Activated T-cell treated with anti-CD3 and anti-CD28 coated beads, Interleukin-2, amount 50 U/mL, for 72 hours (primary cell): ENCODE results near the gene ATXN7. TPM values are rescaled to one million over a fixed set of nuclear protein-coding genes. Genes with fewer than 3 reads are reported as not detected.

Experiments
- ATAC-seq, 2 donors: fragments of 150-1000 bp; cut with Tn5 transposase; replicated peaks in 1 of 2; 2 replicates each; pipeline ENCODE4 v1.10.0; 2021; ENCODE audit warnings: moderate library complexity in 2 of 2, mild to moderate bottlenecking in 1 of 2
- DNase-seq, 2 donors: peaks; one replicate each; pipeline ENCODE4 v3.0.0; 2021 to 2022; ENCODE audit warnings: mixed read lengths in 1 of 2
- H3K27ac Mint-ChIP-seq: one replicate; pipeline ENCODE4 v1.8.0; 2022; ENCODE audit warnings: mild to moderate bottlenecking, moderate library complexity, mixed read lengths
- H3K27me3 Mint-ChIP-seq: one replicate; pipeline ENCODE4 v1.8.0; 2022; ENCODE audit warnings: low read depth, mixed read lengths
- H3K36me3 Mint-ChIP-seq, 2 donors: one replicate each; pipeline ENCODE4 v1.8.0; 2022; ENCODE audit warnings: mixed read lengths in 2 of 2, mild to moderate bottlenecking in 1 of 2; ENCODE audit not compliant: insufficient read depth in 2 of 2
- H3K4me1 Mint-ChIP-seq: one replicate; pipeline ENCODE4 v1.8.0; 2022; ENCODE audit warnings: low read depth, mixed read lengths
- H3K4me3 Mint-ChIP-seq, 2 donors: one replicate each; pipeline ENCODE4 v1.8.0; 2022; ENCODE audit warnings: mild to moderate bottlenecking in 2 of 2, mixed read lengths in 2 of 2, moderate library complexity in 2 of 2
- H3K9me3 Mint-ChIP-seq, 2 donors: one replicate each; pipeline ENCODE4 v1.8.0; 2022; ENCODE audit warnings: mixed read lengths in 2 of 2
- total RNA-seq, 2 donors: library from RNA; stranded (reverse); gene quantifications; one replicate each; pipeline ENCODE4 v1.2.3, GENCODE V29; 2022

ATXN7 gene
- 10 to 100 TPM; 49.9 to 51.3 TPM for total RNA-seq

- H3K4me1 Mint-ChIP-seq, result peaks cover 69% of the 10 kb centered on the region
- no peaks in the 10 kb centered on the region for H3K27me3 Mint-ChIP-seq
- H3K4me3 Mint-ChIP-seq, result peak within 1 kb of the TSS; percentile 92 to 97
- DNase-seq (peak; percentile 73 to 77), ATAC-seq (peak; percentile 83 to 89)
- H3K36me3 Mint-ChIP-seq, result peaks cover 8 to 15% of the 10 kb centered on the region in 2 donors
- H3K9me3 Mint-ChIP-seq, result no peaks in the 10 kb centered on the region
- peak within 1 kb of the TSS; percentile 96 for H3K27ac Mint-ChIP-seq
Measured at GRCh38 chr3:63863150-63864007, at the start of gene ATXN7, which contains the start of gene THOC7. ATXN7 (plus strand) TSS chr3:63863867; CDS start chr3:63912599, 48,732 bp downstream. THOC7 (minus strand) TSS chr3:63863805; CDS start chr3:63863790, 15 bp downstream.

- Mint-ChIP-seq H3K4me1 (peaks cover 5% of the 10 kb centered on the region), H3K27me3 (no peaks in the 10 kb centered on the region), H3K27ac (no peak overlapping the region), H3K9me3 (no peaks in the 10 kb centered on the region), H3K4me3 (no peak overlapping the region), H3K36me3 (peaks cover 0 to 2% of the 10 kb centered on the region in 2 donors)
- no peak for ATAC-seq
- DNase-seq, result no peak
Measured at GRCh38 chr3:63814237-63814636, 49.4 kb upstream of the ATXN7 start.

GRCh38 chr3:63817225-63817624 lies 46.4 kb upstream of the ATXN7 start:
- H3K27me3 Mint-ChIP-seq, result no peaks in the 10 kb centered on the region
- H3K27ac Mint-ChIP-seq, result no peak overlapping the region
- ATAC-seq (no peak), DNase-seq (no peak)
- no peaks in the 10 kb centered on the region for H3K9me3 Mint-ChIP-seq
- H3K4me1 Mint-ChIP-seq, result peaks cover 5% of the 10 kb centered on the region
- peaks cover 0 to 2% of the 10 kb centered on the region in 2 donors for H3K36me3 Mint-ChIP-seq
- H3K4me3 Mint-ChIP-seq, result no peak overlapping the region

- H3K27ac Mint-ChIP-seq, result no peak overlapping the region
- H3K9me3 Mint-ChIP-seq, result no peaks in the 10 kb centered on the region
- peaks cover 0 to 2% of the 10 kb centered on the region in 2 donors for H3K36me3 Mint-ChIP-seq
- H3K4me1 Mint-ChIP-seq, result peaks cover 5% of the 10 kb centered on the region
- no peaks in the 10 kb centered on the region for H3K27me3 Mint-ChIP-seq
- H3K4me3 Mint-ChIP-seq, result no peak overlapping the region
- DNase-seq (peak; percentile 42 to 64), ATAC-seq (peak in 1 of 2 donors; percentile 48)
Measured at GRCh38 chr3:63818282-63819150, 45.2 kb upstream of the ATXN7 start.

GRCh38 chr3:63819151-63819398 lies 44.6 kb upstream of the ATXN7 start, which contains the start of gene C3orf49:
C3orf49 (plus strand) TSS chr3:63819299; CDS start chr3:63819472, 173 bp downstream.
- ATAC-seq (no peak), DNase-seq (no peak)
- Mint-ChIP-seq H3K4me3 (no peak within 1 kb of the TSS), H3K9me3 (no peaks in the 10 kb centered on the region), H3K27me3 (no peaks in the 10 kb centered on the region), H3K4me1 (peaks cover 5% of the 10 kb centered on the region), H3K27ac (no peak within 1 kb of the TSS), H3K36me3 (peaks cover 0 to 2% of the 10 kb centered on the region in 2 donors)

GRCh38 chr3:63824309-63824708 lies 39.4 kb upstream of the ATXN7 start:
- Mint-ChIP-seq H3K27me3 (no peaks in the 10 kb centered on the region), H3K4me3 (no peak overlapping the region), H3K4me1 (no peaks in the 10 kb centered on the region), H3K36me3 (peaks cover 0 to 2% of the 10 kb centered on the region in 2 donors), H3K27ac (no peak overlapping the region), H3K9me3 (no peaks in the 10 kb centered on the region)
- ATAC-seq, result no peak
- DNase-seq, result no peak

GRCh38 chr3:63830526-63830925 lies 33.1 kb upstream of the ATXN7 start:
- no peak for ATAC-seq
- H3K4me3 Mint-ChIP-seq, result no peak overlapping the region
- H3K4me1 Mint-ChIP-seq, result no peaks in the 10 kb centered on the region
- DNase-seq, result no peak
- no peaks in the 10 kb centered on the region for H3K27me3 Mint-ChIP-seq
- H3K36me3 Mint-ChIP-seq, result peaks cover 0 to 14% of the 10 kb centered on the region in 2 donors
- H3K9me3 Mint-ChIP-seq, result no peaks in the 10 kb centered on the region
- no peak overlapping the region for H3K27ac Mint-ChIP-seq

- no peaks in the 10 kb centered on the region for H3K27me3 Mint-ChIP-seq
Measured at GRCh38 chr3:63832395-63832794, 31.3 kb upstream of the ATXN7 start.

GRCh38 chr3:63841704-63842103 lies 22.0 kb upstream of the ATXN7 start:
- Mint-ChIP-seq H3K4me3 (no peak overlapping the region), H3K36me3 (peaks cover 0 to 7% of the 10 kb centered on the region in 2 donors), H3K27me3 (no peaks in the 10 kb centered on the region), H3K4me1 (no peaks in the 10 kb centered on the region), H3K9me3 (peaks cover 0 to 2% of the 10 kb centered on the region in 2 donors), H3K27ac (no peak overlapping the region)
- no peak for ATAC-seq
- DNase-seq, result no peak

More at GRCh38 chr3:63832395-63832794, 31.3 kb upstream of the ATXN7 start:
- Mint-ChIP-seq H3K27ac (no peak overlapping the region), H3K9me3 (no peaks in the 10 kb centered on the region), H3K4me3 (no peak overlapping the region), H3K4me1 (no peaks in the 10 kb centered on the region), H3K36me3 (peaks cover 0 to 13% of the 10 kb centered on the region in 2 donors)
- no peak for ATAC-seq
- no peak for DNase-seq

- Mint-ChIP-seq H3K27ac (no peak overlapping the region), H3K4me1 (no peaks in the 10 kb centered on the region), H3K36me3 (peaks cover 0 to 7% of the 10 kb centered on the region in 2 donors), H3K27me3 (no peaks in the 10 kb centered on the region), H3K9me3 (peaks cover 0 to 2% of the 10 kb centered on the region in 2 donors), H3K4me3 (no peak overlapping the region)
- no peak for DNase-seq
- ATAC-seq, result no peak
Measured at GRCh38 chr3:63842127-63842526, 21.5 kb upstream of the ATXN7 start.

GRCh38 chr3:63845215-63845614 lies 18.5 kb upstream of the ATXN7 start:
- DNase-seq (no peak), ATAC-seq (no peak)
- Mint-ChIP-seq H3K27me3 (no peaks in the 10 kb centered on the region), H3K9me3 (peaks cover 0 to 2% of the 10 kb centered on the region in 2 donors), H3K4me1 (no peaks in the 10 kb centered on the region), H3K4me3 (no peak overlapping the region), H3K27ac (no peak overlapping the region), H3K36me3 (peaks cover 0 to 7% of the 10 kb centered on the region in 2 donors)

- Mint-ChIP-seq H3K27ac (no peak overlapping the region), H3K9me3 (no peaks in the 10 kb centered on the region), H3K36me3 (peaks cover 0 to 7% of the 10 kb centered on the region in 2 donors), H3K27me3 (no peaks in the 10 kb centered on the region), H3K4me1 (no peaks in the 10 kb centered on the region), H3K4me3 (no peak overlapping the region)
- no peak for ATAC-seq
- DNase-seq, result no peak
Measured at GRCh38 chr3:63847718-63848450, 15.8 kb upstream of the ATXN7 start.
